AG09309 (cell line): ENCODE measurements around the gene ST7.

Experiments
- DNase-seq: peaks from one replicate; pipeline ENCODE4 v3.0.0-alpha.2; 2010; ENCODE audit warnings: low read depth
- H3K4me3 ChIP-seq: 2 replicates; pipeline ENCODE4 v1.5.1; 2011; ENCODE audit warnings: mild to moderate bottlenecking, low read depth, low read length, moderate library complexity; ENCODE audit not compliant: control insufficient read depth
- TF ChIP-seq, protein P1 (sequence below): IDR thresholded peaks from 2 replicates; pipeline ENCODE4 v1.5.1; 2011; ENCODE audit warnings: mild to moderate bottlenecking, low read depth, low read length, inconsistent platforms; ENCODE audit not compliant: insufficient read depth, control insufficient read depth; ENCODE audit errors: missing control alignments

Gene ST7

DNA sequence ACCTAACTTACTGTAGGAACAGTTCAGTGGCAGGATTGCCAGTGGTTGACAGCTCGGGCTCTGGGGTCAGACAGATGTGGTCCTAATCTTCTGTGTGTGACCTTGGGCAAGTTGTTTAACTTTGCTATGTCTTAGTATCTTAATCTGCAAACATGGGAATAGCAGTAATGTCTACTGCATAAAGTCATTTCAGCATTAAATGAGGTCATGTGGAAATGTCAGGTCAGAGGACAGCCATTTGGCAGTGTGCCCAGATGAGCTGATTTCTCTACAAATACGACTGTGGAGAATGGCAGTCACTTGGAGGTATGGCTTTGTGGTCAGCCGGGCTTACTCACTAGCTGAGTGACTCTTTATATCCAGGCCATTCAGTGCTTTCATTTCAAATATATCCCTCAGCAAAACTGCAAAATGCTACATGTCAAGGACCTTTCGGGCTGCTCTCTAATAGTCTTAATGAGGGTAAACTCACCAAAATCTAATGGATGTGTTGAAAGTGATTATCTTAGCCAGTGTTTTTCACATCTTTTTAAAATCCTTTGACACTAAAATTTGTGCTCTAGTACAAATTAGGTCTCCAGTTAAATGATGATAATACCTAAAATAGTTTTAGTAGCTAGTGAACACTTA lies 171.4 kb downstream of the ST7 start:
- peak; percentile 82 for DNase-seq
- TF ChIP-seq, protein P1, sequence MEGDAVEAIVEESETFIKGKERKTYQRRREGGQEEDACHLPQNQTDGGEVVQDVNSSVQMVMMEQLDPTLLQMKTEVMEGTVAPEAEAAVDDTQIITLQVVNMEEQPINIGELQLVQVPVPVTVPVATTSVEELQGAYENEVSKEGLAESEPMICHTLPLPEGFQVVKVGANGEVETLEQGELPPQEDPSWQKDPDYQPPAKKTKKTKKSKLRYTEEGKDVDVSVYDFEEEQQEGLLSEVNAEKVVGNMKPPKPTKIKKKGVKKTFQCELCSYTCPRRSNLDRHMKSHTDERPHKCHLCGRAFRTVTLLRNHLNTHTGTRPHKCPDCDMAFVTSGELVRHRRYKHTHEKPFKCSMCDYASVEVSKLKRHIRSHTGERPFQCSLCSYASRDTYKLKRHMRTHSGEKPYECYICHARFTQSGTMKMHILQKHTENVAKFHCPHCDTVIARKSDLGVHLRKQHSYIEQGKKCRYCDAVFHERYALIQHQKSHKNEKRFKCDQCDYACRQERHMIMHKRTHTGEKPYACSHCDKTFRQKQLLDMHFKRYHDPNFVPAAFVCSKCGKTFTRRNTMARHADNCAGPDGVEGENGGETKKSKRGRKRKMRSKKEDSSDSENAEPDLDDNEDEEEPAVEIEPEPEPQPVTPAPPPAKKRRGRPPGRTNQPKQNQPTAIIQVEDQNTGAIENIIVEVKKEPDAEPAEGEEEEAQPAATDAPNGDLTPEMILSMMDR, result no peak

DNA sequence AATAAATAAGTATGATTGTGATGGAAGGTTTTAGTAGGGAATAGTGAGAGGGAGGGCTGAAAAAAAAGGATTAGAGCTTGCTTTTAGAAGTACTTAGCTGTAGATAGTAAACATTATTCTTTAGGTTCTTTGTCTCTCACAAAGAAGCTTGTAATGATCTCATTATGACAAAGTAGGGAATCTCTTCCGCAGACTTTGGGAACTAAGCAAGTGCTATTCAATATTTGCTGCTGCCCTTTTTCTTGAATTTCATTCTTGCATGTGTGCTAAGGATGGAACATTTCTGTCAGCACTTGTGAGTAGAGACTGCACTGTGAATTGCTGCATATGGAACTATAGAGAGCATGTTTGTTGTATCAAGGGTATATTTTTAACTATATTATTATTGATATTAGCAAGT lies 173.4 kb downstream of the ST7 start:
- DNase-seq, result no peak
- TF ChIP-seq, protein P1, result no peak
- H3K4me3 ChIP-seq, result no peak overlapping the region

More for the DNA sequence above, 171.4 kb downstream of the ST7 start:
- no peak overlapping the region for H3K4me3 ChIP-seq

DNA sequence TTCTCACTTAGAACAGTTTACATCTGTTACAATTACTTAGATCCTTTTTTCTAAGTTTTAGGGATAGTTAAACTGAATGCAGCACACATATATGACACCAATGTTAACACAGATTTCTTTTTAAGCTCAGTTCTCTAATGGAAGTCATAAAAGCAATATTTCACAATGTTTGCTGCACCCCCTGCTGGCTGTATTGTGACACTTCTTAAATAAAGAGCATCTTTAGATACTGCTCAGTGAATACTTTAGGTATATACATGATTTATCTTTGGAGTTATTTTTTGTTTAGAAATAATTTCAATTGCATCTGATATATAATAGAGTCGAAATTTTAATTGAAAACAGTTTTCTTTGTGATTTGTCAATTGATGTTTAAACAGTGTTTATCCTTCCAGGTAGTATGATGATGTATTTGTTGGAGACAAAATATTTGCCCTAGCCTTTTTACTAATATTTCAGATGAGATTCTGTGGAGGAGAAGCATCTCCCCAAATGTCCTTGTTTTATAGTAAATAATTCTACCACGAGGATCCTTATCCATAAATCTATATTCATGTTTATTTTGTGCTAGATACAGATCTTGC lies 174.4 kb downstream of the ST7 start:
- TF ChIP-seq, protein P1, result peak; percentile 56
- DNase-seq, result no peak
- no peak overlapping the region for H3K4me3 ChIP-seq

DNA sequence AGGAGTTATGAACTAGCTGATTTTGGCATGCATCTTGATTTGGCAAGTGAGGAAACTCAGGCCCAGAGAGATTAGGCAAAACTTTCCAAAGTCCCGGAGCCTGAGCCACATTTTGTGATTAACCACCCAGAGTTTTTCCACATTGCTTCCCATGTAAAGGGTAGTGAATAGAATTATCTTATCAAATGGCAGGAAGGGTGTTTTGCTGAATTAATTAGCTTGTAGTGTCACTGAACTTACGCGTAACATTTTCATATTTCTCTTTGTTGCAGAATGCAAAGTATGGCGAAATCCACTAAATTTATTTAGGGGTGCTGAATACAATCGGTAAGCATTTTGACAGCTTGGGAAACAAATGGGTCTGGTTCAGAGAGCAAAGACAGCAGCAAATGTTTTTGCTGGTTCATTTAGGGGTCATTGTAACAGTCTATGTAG lies 176.2 kb downstream of the ST7 start:
- TF ChIP-seq, protein P1, result no peak
- DNase-seq, result no peak
- H3K4me3 ChIP-seq, result no peak overlapping the region

DNA sequence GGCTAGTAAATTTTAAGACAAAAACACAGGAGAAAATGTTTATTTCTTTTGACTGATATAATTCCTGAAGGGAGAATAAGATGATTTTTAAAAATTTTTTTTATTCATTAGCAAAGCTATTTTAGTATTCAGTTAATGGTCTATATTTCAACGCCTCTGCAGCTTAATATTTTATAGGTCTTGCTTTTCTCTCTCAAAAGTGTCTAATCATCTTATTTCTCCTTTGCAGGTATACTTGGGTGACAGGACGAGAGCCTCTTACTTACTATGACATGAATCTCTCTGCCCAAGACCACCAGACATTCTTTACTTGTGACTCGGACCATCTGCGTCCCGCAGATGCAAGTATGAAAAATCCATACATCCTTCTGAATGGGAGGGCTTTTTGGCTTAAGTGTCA lies 177.0 kb downstream of the ST7 start:
- TF ChIP-seq, protein P1, result no peak
- DNase-seq, result no peak
- no peak overlapping the region for H3K4me3 ChIP-seq

DNA sequence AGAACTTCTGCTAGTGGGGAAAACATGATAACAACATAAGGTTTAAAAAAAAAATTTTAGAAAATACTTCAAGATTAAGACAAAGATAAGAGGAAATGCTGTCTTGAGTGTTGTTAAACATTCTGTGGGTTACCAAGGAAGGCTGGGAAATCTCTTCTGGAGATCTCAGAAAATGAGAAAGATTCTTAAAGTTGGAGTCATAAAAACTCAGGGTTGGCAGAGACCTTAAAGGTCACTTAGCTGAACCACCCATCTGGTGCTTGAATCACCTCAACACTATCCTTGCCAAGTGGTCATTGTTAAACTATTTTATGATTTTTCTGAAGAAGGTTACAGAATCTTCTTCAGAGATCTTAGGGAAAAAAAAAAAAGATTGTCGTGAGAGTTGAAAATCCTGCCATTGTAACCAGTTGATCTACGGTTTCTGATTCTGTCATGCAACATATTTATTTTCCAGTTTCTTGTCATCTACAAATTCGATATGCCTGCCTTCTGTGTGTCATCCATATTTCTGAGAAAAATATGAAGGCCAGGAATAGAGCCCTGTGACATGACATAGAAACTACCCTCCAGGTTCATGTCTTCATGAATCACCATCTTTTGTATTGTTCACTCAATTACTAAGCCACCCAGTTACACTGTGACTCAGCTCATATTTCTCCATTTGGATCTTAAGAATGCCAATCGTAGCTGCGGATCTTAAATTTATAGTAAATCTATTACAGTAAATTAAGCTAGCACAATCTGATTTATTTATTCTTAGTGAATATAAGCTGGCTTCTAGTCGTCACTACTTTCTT lies 179.2 kb downstream of the ST7 start:
- TF ChIP-seq, protein P1, result no peak
- peak; percentile 92 for DNase-seq
- H3K4me3 ChIP-seq, result no peak overlapping the region
